HG03139 (cell line): ENCODE data around the gene CSTA.

Source experiments
- ATAC-seq: cut with Tn5 transposase; IDR thresholded peaks from one replicate; pipeline ENCODE4 v1.9.1; 2021; ENCODE audit not compliant: unreplicated experiment

The CSTA gene

GRCh38 chr3:122374034-122374433 lies 49.0 kb downstream of the CSTA start:
- ATAC-seq = no peak

GRCh38 chr3:122377975-122378374 lies 52.9 kb downstream of the CSTA start:
- ATAC-seq = no peak

- peak; percentile 33 for ATAC-seq
Observed at GRCh38 chr3:122382888-122383666, 58.0 kb downstream of the CSTA start, which contains the start of gene MIX23. MIX23 (minus strand) TSS chr3:122383231; CDS start chr3:122383224, 7 bp downstream.

GRCh38 chr3:122383771-122384697 lies 59.0 kb downstream of the CSTA start, which contains the start of gene FAM162A:
FAM162A (plus strand) TSS chr3:122384182; CDS start chr3:122384266, 84 bp downstream.
- ATAC-seq = peak; percentile 94

GRCh38 chr3:122387709-122388108 lies 62.7 kb downstream of the CSTA start:
- no peak for ATAC-seq

- ATAC-seq = no peak
Observed at GRCh38 chr3:122389197-122389596, 64.1 kb downstream of the CSTA start.

- no peak for ATAC-seq
Observed at GRCh38 chr3:122389892-122390291, 64.8 kb downstream of the CSTA start.

- no peak for ATAC-seq
Observed at GRCh38 chr3:122390665-122391064, 65.6 kb downstream of the CSTA start.
